ENCODE results near the gene ZNF530.

The ZNF530 gene

GRCh38 chr19:57615346-57615745 is 15.7 kb downstream of the ZNF530 start:
- DNase-seq = no peak

GRCh38 chr19:57620673-57621348 is 21.1 kb downstream of the ZNF530 start:
- DNase-seq = no peak

GRCh38 chr19:57623091-57623490 is 23.4 kb downstream of the ZNF530 start:
- no peak for DNase-seq

GRCh38 chr19:57632987-57633831 is 33.5 kb downstream of the ZNF530 start, which contains the start of gene ZNF211:
ZNF211 (plus strand) TSS chr19:57633168; CDS start chr19:57633347, 179 bp downstream.
- peak; percentile 53 for DNase-seq

GRCh38 chr19:57633832-57634131 is 34.1 kb downstream of the ZNF530 start:
- DNase-seq = no peak

GRCh38 chr19:57637379-57637778 is 37.7 kb downstream of the ZNF530 start:
- DNase-seq = no peak

- DNase-seq = no peak
Observed at GRCh38 chr19:57641715-57642234, 42.1 kb downstream of the ZNF530 start.

GRCh38 chr19:57642396-57643046 is 42.8 kb downstream of the ZNF530 start:
- no peak for DNase-seq

- no peak for DNase-seq
Observed at GRCh38 chr19:57643734-57644133, 44.0 kb downstream of the ZNF530 start.

GRCh38 chr19:57648331-57649003 is 48.8 kb downstream of the ZNF530 start:
- no peak for DNase-seq

GRCh38 chr19:57651654-57651996 is 51.9 kb downstream of the ZNF530 start:
- no peak for DNase-seq

- DNase-seq = no peak
Observed at GRCh38 chr19:57653689-57654088, 54.0 kb downstream of the ZNF530 start.

- DNase-seq = no peak
Observed at GRCh38 chr19:57655443-57655842, 55.8 kb downstream of the ZNF530 start.

- DNase-seq = no peak
Observed at GRCh38 chr19:57656346-57656745, 56.7 kb downstream of the ZNF530 start.

Data from activated gamma-delta T cell (primary cell).